Ishikawa (cell line): Measurements from ENCODE around the gene BIN1.

Experiments used
- CEBPB ChIP-seq: IDR thresholded peaks from 2 replicates; pipeline ENCODE4 v1.6.1; 2012
- CREB1 ChIP-seq: IDR thresholded peaks from 2 replicates; pipeline ENCODE4 v1.6.1; 2012; ENCODE audit warnings: low read depth
- EGR1 ChIP-seq: IDR thresholded peaks from 2 replicates; pipeline ENCODE4 v1.6.1; 2012
- EP300 ChIP-seq: IDR thresholded peaks from 2 replicates; pipeline ENCODE4 v1.6.1; 2012; ENCODE audit warnings: borderline replicate concordance
- FOXM1 ChIP-seq: IDR thresholded peaks from 2 replicates; pipeline ENCODE4 v1.6.1; 2012; ENCODE audit warnings: low read depth, borderline replicate concordance
- MAX ChIP-seq: IDR thresholded peaks from 2 replicates; pipeline ENCODE4 v1.6.1; 2012
- NFIC ChIP-seq: IDR thresholded peaks from 2 replicates; pipeline ENCODE4 v1.6.1; 2012
- RAD21 ChIP-seq: IDR thresholded peaks from 2 replicates; pipeline ENCODE4 v1.6.1; 2012; ENCODE audit warnings: low read depth
- REST ChIP-seq: IDR thresholded peaks from 2 replicates; pipeline ENCODE4 v1.6.1; 2012; ENCODE audit warnings: low read depth, mild to moderate bottlenecking
- TAF1 ChIP-seq: IDR thresholded peaks from 2 replicates; pipeline ENCODE4 v1.6.1; 2012; ENCODE audit warnings: low read depth, mild to moderate bottlenecking
- TCF12 ChIP-seq: IDR thresholded peaks from 2 replicates; pipeline ENCODE4 v1.6.1; 2012; ENCODE audit warnings: low read depth
- TEAD4 ChIP-seq: IDR thresholded peaks from 2 replicates; pipeline ENCODE4 v1.6.1; 2012
- USF1 ChIP-seq: IDR thresholded peaks from 2 replicates; pipeline ENCODE4 v1.6.1; 2012
- YY1 ChIP-seq: IDR thresholded peaks from 2 replicates; pipeline ENCODE4 v1.6.1; 2012; ENCODE audit warnings: low read depth
- ZBTB7A ChIP-seq: IDR thresholded peaks from 2 replicates; pipeline ENCODE4 v1.6.1; 2012; ENCODE audit warnings: low read depth

Gene BIN1

DNA sequence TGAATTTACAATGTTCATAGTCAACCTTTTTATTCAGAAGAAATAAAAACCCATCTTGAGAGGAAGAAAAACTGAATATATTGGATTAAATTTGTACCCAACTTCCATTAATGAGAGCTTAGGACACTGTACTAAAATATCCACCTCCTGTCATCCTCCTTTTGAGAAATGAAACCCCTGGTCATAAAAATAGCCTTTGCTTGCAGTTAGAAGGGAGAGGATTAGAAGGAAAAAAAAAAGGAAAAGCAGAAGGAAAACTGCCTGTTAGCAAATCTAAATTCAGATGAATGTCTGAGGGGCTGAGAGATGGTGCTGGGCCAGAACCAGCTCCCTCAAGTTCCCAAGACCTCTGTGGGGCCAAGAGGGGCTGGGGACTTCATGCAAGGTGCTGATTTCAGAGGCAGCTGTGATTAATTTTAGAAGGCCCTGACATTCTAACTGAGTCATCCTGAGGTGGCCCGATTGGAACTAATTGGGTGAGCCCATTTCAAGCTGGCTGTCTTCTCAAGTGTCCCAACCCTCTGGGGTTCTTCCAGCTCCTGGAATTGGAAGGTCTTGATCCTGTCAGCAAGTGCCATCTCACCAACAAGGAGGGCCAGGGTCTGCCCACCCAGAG lies 38.4 kb upstream of the BIN1 start:
- TF ChIP-seq EP300 (no peak), CREB1 (no peak), RAD21 (no peak), TAF1 (no peak), FOXM1 (no peak), USF1 (no peak), TCF12 (no peak), NFIC (no peak), MAX (no peak), YY1 (no peak)

DNA sequence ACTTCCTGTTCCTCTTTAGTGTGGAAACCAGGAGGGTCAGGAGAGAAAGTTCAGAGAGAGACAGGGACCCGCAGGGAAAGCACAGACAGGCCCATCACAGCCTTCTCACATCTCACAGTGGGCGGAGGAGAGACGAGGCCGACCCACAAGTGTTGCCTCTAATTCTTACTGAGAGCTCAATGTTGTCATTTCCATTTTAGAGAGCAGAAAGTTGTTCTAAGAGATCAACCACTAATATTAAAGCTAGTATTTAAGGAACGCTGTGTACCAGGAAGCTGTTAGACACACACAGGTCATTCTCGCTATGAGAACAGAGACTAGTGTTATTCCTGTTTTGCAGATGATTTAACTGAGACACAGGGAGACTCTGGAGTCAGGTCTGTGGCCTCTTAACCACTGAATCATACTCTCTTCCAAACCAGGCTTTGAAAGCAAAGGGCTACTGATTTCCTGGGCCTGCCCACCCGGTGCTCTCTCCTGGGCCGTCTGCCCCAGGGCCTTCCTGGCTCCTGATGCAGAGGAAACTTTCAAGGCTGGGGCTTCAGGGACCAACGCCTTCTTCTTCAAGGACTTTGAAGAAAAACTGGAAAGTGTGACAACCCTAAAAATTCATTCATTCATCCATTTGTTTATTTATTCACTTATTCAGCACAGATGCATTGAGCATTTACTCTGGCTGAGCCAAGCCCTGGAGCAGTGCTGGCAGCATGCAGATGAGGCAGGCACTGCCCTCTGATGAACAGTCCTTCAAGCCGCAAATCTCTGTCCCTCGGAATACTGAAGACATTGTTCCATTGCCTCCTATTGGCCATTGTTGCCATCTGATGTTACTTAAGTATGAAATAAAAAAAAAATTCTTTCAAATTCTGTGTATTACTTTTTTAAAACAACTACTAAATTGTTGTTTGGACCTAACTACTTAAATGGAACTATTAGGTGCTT lies 37.2 kb upstream of the BIN1 start:
- TF ChIP-seq MAX (no peak), RAD21 (no peak), REST (no peak), YY1 (no peak), NFIC (no peak), USF1 (no peak), TEAD4 (no peak), TCF12 (no peak), TAF1 (no peak), ZBTB7A (no peak), EP300 (no peak), CEBPB (no peak), FOXM1 (no peak), EGR1 (no peak)

DNA sequence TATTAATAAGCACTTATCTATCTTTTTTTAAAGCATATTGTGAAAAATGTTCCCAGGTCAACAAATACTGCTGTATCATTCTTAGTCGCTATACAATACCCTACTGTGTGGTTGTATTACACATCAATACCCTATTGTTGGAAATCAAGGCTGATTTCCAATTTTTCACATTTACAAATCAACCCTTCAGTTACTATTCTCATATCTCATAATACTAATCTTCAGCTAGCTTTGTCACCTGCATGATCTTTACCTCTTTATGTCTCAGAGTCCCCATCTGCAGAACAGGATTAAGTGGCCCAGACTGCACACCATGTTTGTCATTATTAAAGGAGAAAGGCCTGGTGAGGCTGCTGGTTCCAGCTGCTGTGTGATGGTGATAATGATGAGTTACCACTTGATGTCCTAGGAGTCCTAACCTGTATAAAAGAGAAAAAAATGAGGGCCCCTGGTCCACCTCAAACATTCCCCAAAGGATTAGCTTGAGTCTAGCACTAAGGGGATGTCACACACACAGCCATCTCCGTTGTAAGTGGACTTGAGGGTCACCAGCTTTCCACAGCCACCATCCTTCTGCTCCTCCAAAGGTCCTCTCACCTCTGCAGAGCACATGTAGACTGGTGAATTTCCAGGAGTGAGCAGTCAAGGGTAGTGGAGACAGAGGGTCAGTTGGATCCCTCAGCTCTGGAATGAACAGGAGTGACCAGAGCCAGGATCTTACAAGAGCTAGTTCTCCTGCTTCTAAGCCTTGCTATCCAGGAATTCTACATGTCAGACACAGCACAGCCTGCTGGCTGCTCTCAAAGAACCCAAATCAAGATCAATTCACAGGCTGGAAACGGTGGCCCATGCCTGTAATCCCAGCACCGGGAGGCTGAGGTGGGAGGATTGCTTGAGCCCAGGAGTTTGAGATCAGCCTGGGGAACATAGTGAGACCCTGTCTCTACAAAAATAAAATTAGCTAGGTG lies 36.0 kb upstream of the BIN1 start:
- TF ChIP-seq RAD21 (no peak), TEAD4 (no peak)

DNA sequence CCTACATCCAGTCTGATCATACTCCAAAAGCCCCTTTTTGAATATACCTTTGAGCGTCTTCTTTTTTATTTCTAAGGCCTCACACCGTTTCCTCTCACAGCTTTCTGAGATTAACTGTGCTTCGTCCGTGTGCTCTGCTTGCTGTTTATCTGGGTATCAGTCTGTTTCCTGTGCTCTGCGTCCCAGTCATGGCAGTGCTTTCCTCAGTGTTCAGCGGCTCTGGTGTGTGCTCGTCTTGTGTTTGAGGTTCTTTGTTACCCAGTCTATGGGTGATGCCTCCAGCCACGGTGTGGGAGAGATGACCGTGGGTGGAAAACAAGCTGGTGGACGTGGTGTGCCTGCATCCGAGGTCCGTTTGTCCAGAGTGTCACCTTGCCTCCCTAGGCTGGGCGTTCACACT lies 33.6 kb upstream of the BIN1 start:
- TF ChIP-seq USF1 = no peak
- TF ChIP-seq EGR1 = no peak
- no peak for TF ChIP-seq NFIC
- no peak for TF ChIP-seq CREB1
- no peak for TF ChIP-seq RAD21
- no peak for TF ChIP-seq MAX
- no peak for TF ChIP-seq EP300
- TF ChIP-seq FOXM1 = no peak
- TF ChIP-seq TEAD4 = no peak
- TF ChIP-seq YY1 = no peak
- TF ChIP-seq REST = no peak
- TF ChIP-seq TAF1 = no peak
- no peak for TF ChIP-seq CEBPB
- TF ChIP-seq ZBTB7A = no peak
